OCI-LY1 (cell line): Measurements from ENCODE around the gene GPR17.

Experiments used
- EZH2 ChIP-seq: fragments of 200-600 bp; sonication (generic), shearing (Covaris generic); IDR thresholded peaks from 2 replicates; pipeline ENCODE4 v1.8.0; 2017; ENCODE audit warnings: borderline replicate concordance, mixed run types, mild to moderate bottlenecking, antibody characterized with exemption, low read length, moderate library complexity, mixed read lengths
- TF ChIP-seq, protein P1 (sequence below): fragments of 200-600 bp; sonication (generic), shearing (Covaris generic); IDR thresholded peaks from 2 replicates; pipeline ENCODE4 v1.5.1; 2017; ENCODE audit warnings: mild to moderate bottlenecking, antibody characterized with exemption, low read length, moderate library complexity, mixed read lengths

GRCh38 chr2:127599211-127599610 is 46.7 kb upstream of the GPR17 start:
- TF ChIP-seq, protein P1, sequence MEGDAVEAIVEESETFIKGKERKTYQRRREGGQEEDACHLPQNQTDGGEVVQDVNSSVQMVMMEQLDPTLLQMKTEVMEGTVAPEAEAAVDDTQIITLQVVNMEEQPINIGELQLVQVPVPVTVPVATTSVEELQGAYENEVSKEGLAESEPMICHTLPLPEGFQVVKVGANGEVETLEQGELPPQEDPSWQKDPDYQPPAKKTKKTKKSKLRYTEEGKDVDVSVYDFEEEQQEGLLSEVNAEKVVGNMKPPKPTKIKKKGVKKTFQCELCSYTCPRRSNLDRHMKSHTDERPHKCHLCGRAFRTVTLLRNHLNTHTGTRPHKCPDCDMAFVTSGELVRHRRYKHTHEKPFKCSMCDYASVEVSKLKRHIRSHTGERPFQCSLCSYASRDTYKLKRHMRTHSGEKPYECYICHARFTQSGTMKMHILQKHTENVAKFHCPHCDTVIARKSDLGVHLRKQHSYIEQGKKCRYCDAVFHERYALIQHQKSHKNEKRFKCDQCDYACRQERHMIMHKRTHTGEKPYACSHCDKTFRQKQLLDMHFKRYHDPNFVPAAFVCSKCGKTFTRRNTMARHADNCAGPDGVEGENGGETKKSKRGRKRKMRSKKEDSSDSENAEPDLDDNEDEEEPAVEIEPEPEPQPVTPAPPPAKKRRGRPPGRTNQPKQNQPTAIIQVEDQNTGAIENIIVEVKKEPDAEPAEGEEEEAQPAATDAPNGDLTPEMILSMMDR = no peak
- no peak for TF ChIP-seq EZH2
